ENCODE data around the gene CLCN3. TPM values are rescaled to one million over a fixed set of nuclear protein-coding genes. Genes with fewer than 3 reads are reported as not detected.
"Not testable (repeated sequence)": the region's sequence is repeated elsewhere in the genome, so short reads cannot be mapped to it uniquely, and the experiment has no call there.

The CLCN3 gene
- total RNA-seq, 1 experiment from 2014 or later, result 16.9 TPM

DNA sequence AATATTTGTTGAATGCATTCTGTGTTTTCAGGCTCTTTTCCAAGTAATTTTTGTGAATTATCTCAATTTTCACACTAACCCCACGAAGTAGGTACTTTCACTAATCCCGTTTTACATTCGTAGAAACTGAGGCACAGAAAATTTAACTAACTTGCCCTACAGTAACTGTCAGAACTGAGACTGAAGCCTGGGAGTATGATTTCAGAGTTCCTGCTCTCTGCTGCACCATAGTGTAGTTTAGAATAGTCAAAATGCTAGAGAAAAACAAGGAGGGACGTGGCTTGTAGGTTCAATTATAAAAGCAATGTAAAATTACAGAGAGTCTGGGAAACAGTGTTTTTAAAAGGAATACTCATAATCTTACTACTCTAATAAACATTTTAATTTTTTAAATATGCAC, 2.2 kb downstream of the CLCN3 start:
- no peak for TF ChIP-seq EZH2 (IDR thresholded peaks at IDR 0.05; ENCODE audit: low read length, unreplicated experiment)
- TF ChIP-seq EZH2phosphoT487 (IDR thresholded peaks at IDR 0.05; ENCODE audit: borderline replicate concordance, low read length), result no peak
- TF ChIP-seq, protein P1, sequence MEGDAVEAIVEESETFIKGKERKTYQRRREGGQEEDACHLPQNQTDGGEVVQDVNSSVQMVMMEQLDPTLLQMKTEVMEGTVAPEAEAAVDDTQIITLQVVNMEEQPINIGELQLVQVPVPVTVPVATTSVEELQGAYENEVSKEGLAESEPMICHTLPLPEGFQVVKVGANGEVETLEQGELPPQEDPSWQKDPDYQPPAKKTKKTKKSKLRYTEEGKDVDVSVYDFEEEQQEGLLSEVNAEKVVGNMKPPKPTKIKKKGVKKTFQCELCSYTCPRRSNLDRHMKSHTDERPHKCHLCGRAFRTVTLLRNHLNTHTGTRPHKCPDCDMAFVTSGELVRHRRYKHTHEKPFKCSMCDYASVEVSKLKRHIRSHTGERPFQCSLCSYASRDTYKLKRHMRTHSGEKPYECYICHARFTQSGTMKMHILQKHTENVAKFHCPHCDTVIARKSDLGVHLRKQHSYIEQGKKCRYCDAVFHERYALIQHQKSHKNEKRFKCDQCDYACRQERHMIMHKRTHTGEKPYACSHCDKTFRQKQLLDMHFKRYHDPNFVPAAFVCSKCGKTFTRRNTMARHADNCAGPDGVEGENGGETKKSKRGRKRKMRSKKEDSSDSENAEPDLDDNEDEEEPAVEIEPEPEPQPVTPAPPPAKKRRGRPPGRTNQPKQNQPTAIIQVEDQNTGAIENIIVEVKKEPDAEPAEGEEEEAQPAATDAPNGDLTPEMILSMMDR (conservative IDR thresholded peaks at IDR 0.05; ENCODE audit: low read depth, low read length), result no peak
- H3K9me3 ChIP-seq (ENCODE audit: low read length), result no peaks in the 10 kb centered on the region
- no peaks in the 10 kb centered on the region for H4K20me1 ChIP-seq (ENCODE audit: low read length)
- intact Hi-C loops (cut with micrococcal nuclease), result loop anchor here (10.0 kb wide), 1 partner anchor 172 kb away; no protein-coding TSS in a partner anchor
- no peaks in the 10 kb centered on the region for H3K9me2 ChIP-seq (replicated peaks; ENCODE audit: low read length)
- no peak overlapping the region for H2AFZ ChIP-seq (ENCODE audit: low read length)
- ATAC-seq (no peak), DNase-seq (no peak)
- no peaks in the 10 kb centered on the region for H3K27me3 ChIP-seq (ENCODE audit: low read length)
- peak overlapping the region; percentile 92 for H3K4me3 ChIP-seq (ENCODE audit: low read length)
- H3K4me2 ChIP-seq (ENCODE audit: low read length), result peak overlapping the region; percentile 89
- H3K4me1 ChIP-seq (ENCODE audit: insufficient read depth, low read length), result peaks cover 19% of the 10 kb centered on the region
- CTCF ChIA-PET, result no interaction called here
- H3F3A ChIP-seq (ENCODE audit: low read length, unreplicated experiment), result no peaks in the 10 kb centered on the region
- H3K79me2 ChIP-seq (ENCODE audit: low read length), result peaks cover 68% of the 10 kb centered on the region
- no TSS peak for BruUV-seq (replicated peaks)
- H3K36me3 ChIP-seq (ENCODE audit: low read depth, low read length), result no peaks in the 10 kb centered on the region
- peak overlapping the region; percentile 83 for H3K27ac ChIP-seq (ENCODE audit: low read length)
- H3K9ac ChIP-seq (ENCODE audit: low read length), result peak overlapping the region; percentile 39; the same call in 1 of the 2 replicates
- POLR2A ChIA-PET (ENCODE audit: unreplicated experiment), result no interaction called here

DNA sequence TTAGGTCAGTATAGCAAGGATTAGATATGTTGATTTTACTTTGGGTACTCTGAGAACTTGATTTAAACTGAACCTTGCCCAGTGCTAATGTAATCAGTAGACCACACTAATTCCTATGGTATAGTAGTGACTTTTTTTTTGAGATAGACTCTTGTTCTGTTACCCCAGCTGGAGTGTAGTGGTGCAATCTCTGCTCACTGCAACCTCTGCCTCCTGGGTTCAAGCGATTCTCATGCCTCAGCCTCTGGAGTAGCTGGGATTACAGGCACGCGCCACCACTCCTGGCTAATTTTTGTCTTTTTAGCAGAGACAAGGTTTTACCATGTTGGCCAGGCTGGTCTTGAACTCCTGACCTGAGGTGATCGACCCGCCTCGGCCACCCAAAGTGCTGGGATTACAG, 3.6 kb downstream of the CLCN3 start:
- H3K27me3 ChIP-seq (ENCODE audit: low read length); H3K27ac ChIP-seq (ENCODE audit: low read length); POLR2A ChIA-PET (ENCODE audit: unreplicated experiment); CTCF ChIA-PET; DNase-seq; H3K9me2 ChIP-seq (replicated peaks; ENCODE audit: low read length); H3K36me3 ChIP-seq (ENCODE audit: low read depth, low read length); H3K9me3 ChIP-seq (ENCODE audit: low read length); H2AFZ ChIP-seq (ENCODE audit: low read length); ATAC-seq; H3K9ac ChIP-seq (ENCODE audit: low read length); H4K20me1 ChIP-seq (ENCODE audit: low read length); H3K4me2 ChIP-seq (ENCODE audit: low read length); BruUV-seq (replicated peaks); H3F3A ChIP-seq (ENCODE audit: low read length, unreplicated experiment); H3K4me3 ChIP-seq (ENCODE audit: low read length): not testable (repeated sequence)
- peaks cover 17% of the 10 kb centered on the region for H3K4me1 ChIP-seq (ENCODE audit: insufficient read depth, low read length)
- intact Hi-C loops (cut with micrococcal nuclease), result loop anchor here (10.0 kb wide), 1 partner anchor 171 kb away; no protein-coding TSS in a partner anchor
- peaks cover 73% of the 10 kb centered on the region for H3K79me2 ChIP-seq (ENCODE audit: low read length)

DNA sequence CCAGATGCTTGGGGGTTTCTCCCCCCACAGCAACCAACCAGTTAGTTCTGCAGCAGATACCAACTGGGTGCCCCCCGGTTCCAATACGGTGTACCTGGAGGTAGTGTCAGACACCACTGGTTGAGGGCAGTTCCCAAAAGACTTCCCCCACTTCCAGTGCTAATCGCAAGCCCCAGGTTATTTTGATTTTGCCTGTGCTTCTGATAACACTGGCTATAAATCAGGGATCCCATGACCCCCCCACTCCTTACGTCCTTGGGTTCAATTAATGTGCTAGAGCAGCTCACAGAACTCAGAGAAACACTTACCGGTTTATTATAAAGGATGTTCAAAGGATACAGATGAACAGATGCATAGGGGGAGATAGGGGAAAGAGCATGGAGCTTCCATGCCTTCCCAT, 5.5 kb downstream of the CLCN3 start:
- Histone ChIP-seq H3K4me3 (ENCODE audit: low read length) (no peak overlapping the region), H3K27me3 (ENCODE audit: low read length) (no peaks in the 10 kb centered on the region), H4K20me1 (ENCODE audit: low read length) (no peaks in the 10 kb centered on the region), H3K9me2 (replicated peaks; ENCODE audit: low read length) (no peaks in the 10 kb centered on the region), H3K27ac (ENCODE audit: low read length) (no peak overlapping the region), H2AFZ (ENCODE audit: low read length) (no peak overlapping the region), H3F3A (ENCODE audit: low read length, unreplicated experiment) (no peaks in the 10 kb centered on the region), H3K9ac (ENCODE audit: low read length) (no peak overlapping the region), H3K4me1 (ENCODE audit: insufficient read depth, low read length) (peaks cover 14% of the 10 kb centered on the region), H3K4me2 (ENCODE audit: low read length) (no peak overlapping the region), H3K36me3 (ENCODE audit: low read depth, low read length) (no peaks in the 10 kb centered on the region), H3K9me3 (ENCODE audit: low read length) (no peaks in the 10 kb centered on the region), H3K79me2 (ENCODE audit: low read length) (peaks cover 72% of the 10 kb centered on the region)
- ChIA-PET POLR2A (ENCODE audit: unreplicated experiment) (no interaction called here), CTCF (no interaction called here)
- no peak for TF ChIP-seq EZH2phosphoT487 (IDR thresholded peaks at IDR 0.05; ENCODE audit: borderline replicate concordance, low read length)
- intact Hi-C loops (cut with micrococcal nuclease), result loop anchor here (10.0 kb wide), 1 partner anchor 169 kb away; no protein-coding TSS in a partner anchor
- BruUV-seq (replicated peaks), result no TSS peak
- DNase-seq (no peak), ATAC-seq (no peak)
